Measurements from ENCODE around the gene PDCD1LG2.

- TF ChIP-seq POLR2A (IDR thresholded peaks at IDR 0.05): no peak
- no peak for TF ChIP-seq CTCF (IDR thresholded peaks at IDR 0.05)
- no peak for TF ChIP-seq EP300 (IDR thresholded peaks at IDR 0.05)
Observed at GRCh38 chr9:5532306-5532705, 22.0 kb downstream of the PDCD1LG2 start.

Measured in ovary (tissue), 3 donors.